Caki2 (cell line): ENCODE results near the gene RAB27A. TPM values are rescaled to one million over a fixed set of nuclear protein-coding genes. Genes with fewer than 3 reads are reported as not detected.
"Not testable (repeated sequence)": the region's sequence is repeated elsewhere in the genome, so short reads cannot be mapped to it uniquely, and the experiment has no call there.

ENCODE experiments used
- DNase-seq: peaks from one replicate; pipeline ENCODE4 v3.0.0-alpha.2; 2015; ENCODE audit warnings: low read depth
- in situ Hi-C: cut with HindIII; loops from 2 replicates; pipeline ENCODE4 v1.10.0; 2016; ENCODE audit warnings: low sequenced_read_pairs, low pct_unique_long_range_greater_than_20kb, mixed read lengths
- total RNA-seq: library from RNA; depleted of rRNA; stranded (reverse); fragments of >200 nt; shearing (Covaris generic); gene quantifications from 2 replicates; pipeline ENCODE4 v1.2.3, GENCODE V29; 2014; ENCODE audit warnings: low replicate concordance

The RAB27A gene
- total RNA-seq, 1 experiment from 2014 or later: 14.0 TPM

DNA sequence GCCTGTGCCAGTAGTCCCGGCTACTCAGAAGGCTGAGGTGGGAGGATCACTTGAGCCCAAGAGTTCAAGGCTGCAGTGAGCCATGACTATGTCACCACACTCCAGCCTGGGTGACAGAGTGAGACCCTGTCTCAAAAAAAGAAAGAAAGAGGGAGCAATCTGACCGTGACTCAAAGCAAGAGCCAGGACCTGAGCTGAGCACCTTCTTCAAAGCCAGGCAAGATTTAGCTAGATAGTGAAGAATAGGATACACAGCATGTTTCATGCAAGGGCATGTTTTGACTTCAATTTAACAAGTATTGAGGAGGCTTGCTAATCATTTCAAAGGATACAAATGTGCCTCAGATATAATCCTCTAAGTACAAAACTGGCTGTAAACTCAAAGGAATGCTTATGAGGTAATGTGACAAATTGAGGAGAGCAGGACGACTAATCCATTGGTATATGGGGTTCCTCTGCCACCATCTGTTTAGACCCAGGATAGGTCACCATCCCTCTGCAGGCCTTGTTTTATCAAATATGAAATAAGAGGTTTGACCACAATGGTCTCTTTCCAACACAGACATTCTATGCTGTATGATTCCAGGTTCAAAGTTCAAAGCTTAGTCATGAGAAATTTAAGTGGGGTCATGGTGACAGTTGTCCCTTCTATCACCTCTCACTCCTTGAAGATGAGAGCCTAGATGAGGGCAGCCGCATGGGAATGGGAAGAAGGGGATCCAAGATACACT lies 33.2 kb downstream of the RAB27A start:
- in situ Hi-C loops: no loop called here
- DNase-seq: no peak

DNA sequence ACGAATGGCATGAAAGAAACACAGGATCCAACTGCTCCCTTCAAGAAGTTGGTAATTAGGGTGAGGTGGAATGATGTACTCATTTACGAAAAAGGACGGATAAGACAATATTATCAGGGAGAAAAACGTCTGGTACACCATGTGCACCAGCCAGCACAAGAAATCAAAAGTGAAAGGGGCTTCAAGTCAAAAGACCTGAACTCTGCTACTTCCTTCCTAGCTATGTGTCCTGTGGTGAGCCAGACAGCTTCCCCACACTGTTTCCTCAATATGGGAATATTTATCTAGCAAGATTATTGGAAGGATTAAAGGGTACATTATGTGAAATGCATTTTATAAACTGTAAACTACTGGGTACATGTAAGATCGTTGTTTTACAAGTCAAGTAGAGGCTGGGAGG lies 33.9 kb downstream of the RAB27A start:
- DNase-seq: no peak
- in situ Hi-C loops: no loop called here

DNA sequence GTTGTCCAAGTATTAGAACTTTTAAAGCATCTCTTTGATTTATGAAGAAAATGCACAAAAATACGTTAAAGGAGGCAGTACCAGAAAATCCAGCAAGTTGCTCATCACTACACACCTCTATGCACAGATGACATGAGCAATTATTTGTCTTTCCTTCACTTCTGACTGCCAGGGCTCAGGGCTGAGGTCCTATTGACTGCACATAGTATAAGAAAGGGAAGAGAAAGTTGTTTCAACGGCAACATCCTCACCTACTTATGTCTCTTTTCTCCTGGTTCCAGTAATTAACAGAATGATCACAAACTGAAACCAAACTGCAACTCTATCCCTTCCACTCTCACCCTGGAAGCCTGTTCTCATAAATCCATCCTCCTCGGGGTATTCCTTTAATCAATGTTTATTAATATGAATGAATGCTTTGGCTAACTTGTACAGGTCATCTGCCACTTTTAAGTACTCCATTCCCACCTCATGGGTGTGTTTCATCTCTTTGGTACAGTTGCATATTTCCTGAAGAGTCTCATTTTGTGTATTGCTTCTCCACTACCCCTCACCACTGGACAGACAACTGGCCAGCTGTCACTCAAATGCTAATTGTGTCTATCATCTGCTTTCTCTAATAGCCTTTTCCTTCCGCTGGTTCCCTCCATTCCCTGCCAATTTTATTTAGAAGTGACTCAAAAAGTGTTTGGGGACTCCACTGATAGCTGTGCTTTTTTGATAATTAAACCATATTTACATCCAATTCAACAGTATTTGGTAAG lies 34.5 kb downstream of the RAB27A start:
- in situ Hi-C loops: no loop called here
- DNase-seq: no peak

DNA sequence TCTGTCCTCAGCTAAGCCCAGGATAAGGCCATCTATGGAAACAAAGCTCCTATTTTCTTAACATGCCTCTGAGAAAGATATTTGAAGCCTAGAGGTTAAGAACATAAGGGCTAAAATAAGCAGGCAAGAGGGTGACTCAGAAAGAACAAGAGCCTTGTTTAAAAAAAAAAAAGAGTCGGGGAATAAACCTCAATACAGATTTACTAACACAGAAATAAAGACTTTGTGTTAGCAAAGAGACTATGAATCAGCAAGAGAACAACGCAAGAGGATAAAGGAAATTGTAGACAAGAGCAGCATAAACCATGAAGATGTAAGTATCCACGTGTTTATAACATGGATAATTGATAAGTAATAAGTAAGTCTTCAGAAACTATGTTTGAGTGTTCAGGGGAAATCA lies 36.0 kb downstream of the RAB27A start:
- DNase-seq: no peak
- in situ Hi-C loops: no loop called here

DNA sequence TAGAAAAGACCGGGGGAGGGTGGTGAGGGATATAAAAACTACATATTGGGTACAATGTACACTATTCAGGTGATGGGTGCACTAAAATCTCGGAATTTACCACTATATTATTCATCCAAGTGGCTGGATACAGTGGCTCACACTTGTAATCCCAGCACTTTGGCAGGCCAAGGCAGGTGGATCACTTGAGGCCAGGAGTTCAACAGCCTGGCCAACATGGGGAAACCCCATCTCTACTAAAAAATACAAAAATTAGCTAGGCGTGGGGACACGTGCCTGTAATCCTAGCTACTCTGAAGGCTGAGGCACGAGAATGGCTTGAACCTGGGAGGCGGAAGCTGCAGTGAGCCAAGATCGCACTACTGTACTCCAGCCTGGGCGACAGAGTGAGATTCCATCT lies 37.4 kb downstream of the RAB27A start:
- DNase-seq, in situ Hi-C loops: not testable (repeated sequence)

DNA sequence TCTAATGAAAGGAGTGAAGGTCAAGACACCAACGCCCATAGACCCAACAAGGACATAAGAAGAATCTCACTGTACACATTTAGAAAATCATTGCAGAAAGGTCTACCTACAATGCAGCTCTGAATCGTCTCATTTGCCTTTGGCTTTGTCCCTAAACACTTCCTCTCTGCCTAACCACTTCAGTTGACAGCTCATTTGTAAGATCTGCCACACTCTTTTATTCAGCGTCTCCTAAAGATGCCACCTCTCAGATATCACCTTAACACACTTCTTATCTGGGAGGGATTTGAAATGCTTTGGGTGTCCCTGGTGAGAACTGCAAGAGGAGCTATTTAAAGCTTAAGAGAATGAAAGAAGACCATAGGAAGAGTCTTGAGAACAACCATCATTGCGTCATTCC lies 38.7 kb downstream of the RAB27A start:
- no peak for DNase-seq
- in situ Hi-C loops: no loop called here

DNA sequence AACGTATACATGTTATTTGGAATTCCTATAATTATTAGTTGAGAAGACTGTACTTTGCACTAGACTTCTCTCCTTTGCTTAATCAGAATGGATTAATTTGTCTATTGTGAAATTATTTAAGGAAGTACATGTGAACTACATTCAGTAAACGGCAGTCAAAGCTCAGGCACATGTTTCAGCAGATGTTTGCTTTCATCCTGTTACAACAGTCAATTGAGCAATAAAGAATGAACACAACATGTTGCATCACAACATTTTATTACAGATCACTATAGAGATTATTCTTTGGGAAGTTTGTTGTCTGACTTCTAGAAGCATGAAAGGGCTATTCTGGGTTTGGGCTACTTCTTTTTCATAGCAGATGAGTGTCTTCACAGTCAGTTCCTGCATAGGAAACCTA lies 39.2 kb downstream of the RAB27A start:
- no peak for DNase-seq
- in situ Hi-C loops: no loop called here

DNA sequence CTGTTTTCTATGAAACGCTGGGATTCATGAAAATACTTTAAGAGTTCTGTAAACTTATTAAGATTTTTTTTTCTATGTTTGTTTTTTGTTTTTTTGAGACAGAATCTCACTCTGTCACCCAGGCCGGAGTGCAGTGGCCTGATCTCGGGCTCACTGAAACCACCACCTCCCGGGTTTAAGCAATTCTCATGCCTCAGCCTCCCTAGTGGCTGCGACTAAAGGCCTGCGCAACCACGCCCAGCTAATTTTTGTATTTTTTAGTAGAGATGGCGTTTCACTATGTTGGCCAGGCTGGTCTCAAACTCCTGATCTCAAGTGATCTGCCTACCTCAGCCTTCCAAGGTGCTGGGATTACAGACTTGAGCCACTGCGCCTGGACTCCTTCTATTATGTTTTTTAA lies 39.7 kb downstream of the RAB27A start:
- DNase-seq, in situ Hi-C loops: not testable (repeated sequence)

DNA sequence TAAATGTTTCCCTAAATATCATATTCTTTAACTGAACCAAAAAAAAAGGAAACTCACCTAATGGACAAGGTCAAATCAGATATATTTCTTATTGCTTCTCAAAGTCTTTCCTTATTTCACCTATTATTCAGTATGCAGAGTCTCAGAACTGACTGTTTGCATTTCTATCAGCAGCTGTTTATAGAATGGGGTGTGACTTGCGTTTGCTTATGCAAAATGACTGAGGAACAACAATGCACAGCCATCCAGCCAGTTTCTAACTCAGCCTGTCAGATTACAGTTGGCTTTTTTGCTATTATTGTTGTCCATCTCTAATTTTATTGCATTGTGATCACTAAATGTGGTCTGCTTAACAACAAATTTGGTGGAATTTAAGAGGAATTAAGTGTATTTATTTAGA lies 40.7 kb downstream of the RAB27A start:
- DNase-seq: no peak
- in situ Hi-C loops: no loop called here

DNA sequence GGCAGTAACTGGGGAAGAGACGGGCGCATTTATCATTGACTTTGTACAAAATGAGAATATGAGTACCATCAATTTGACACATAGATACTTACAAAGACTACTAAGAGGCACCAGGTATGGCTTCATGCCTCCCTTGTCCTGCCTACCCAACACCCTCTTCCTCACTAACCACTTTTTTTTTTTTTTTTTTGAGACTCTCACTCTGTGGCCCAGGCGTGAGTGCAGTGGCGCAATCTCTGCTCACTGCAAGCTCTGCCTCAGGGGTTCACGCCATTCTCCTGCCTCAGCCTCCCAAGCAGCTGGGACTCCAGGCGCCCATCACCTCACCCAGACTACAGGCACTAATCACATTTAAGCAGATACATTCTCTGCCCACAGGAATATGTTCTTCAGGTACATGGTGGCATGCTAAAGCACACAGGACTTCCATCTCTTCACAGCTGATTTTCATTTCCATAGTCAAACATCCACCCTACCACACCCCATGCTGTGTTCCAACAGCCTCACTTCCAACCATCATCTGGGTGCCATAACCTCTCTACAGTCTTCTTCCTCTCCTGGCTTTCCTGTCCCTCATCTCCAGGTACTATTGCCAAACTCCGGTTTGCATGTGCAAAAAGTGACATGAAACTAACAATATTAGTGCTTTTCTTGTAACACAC lies 41.7 kb downstream of the RAB27A start:
- DNase-seq: no peak
- in situ Hi-C loops: no loop called here

DNA sequence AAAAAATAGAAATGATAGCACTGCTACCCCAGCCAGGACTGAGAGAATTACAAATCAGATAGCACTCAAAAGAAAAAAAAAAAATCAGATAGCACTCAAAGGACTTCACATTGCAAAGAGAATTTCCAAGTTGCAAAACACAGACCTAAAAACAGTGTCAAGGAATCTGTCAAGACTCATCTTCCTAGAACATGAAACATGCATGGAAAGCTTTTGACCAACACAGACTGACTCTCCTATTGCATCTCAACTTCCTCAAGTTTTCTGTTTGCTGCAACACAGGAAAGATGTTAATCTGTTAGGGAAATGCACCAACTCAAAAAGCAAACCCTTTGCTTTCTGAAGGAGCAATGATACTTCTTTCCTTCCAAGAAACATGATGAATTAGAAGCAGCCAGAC lies 42.3 kb downstream of the RAB27A start:
- in situ Hi-C loops: no loop called here
- DNase-seq: no peak

DNA sequence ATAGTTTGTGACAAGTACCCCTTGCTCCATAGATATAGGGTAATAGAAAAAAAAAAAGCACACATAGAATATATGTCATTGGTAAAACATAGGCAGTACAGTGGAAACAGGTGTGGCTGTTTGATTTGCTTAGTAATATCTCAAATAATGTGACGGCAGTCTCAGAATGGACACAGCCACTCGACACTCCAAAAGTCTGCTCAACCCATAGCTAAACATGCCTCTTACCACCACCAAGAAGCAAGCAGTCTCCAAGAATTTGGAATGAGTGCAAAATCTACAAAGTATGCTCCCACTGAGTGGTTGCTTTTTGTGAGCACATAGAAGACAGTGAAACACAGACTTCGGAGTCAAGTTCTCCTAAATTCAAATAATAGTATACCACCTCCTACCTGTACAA lies 43.0 kb downstream of the RAB27A start:
- DNase-seq: no peak
- in situ Hi-C loops: no loop called here

DNA sequence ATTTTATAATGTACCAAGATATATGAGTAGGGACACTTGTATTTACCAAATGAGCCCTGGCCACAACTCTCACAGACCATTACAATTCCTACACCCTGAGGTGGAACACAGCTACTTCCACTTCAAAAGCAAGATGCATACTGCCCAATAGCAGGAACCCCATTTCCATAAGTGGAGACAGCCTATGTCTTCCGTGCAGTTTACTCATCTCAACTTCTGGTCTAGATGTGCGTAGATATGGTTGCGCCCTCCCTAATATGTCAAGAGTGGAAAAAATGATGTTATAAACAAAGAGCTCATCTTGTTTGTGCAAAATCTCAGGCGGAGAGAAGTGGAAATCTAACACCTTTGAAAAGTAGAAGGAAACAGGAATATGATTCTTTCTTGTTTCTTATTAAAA lies 44.6 kb downstream of the RAB27A start:
- no peak for DNase-seq
- in situ Hi-C loops: no loop called here

DNA sequence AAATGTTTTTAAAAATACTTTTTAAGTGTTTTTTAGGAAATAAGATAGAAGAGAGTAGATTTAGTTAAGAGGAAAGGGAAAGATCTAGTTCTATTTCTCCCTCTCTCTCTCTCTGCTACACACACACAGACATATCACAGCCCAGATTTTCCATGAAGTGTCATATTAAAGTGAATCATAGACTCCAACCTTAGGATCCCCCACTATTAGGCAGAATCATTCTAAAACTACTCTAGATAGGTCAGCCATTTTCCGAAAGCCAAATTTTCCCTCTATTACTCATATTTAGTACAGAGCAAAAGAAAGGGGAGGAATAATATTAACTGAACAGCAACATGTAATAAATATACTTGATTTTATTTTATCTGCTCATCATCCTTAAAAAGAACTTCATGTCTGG lies 47.7 kb downstream of the RAB27A start:
- no peak for DNase-seq
- in situ Hi-C loops: no loop called here

DNA sequence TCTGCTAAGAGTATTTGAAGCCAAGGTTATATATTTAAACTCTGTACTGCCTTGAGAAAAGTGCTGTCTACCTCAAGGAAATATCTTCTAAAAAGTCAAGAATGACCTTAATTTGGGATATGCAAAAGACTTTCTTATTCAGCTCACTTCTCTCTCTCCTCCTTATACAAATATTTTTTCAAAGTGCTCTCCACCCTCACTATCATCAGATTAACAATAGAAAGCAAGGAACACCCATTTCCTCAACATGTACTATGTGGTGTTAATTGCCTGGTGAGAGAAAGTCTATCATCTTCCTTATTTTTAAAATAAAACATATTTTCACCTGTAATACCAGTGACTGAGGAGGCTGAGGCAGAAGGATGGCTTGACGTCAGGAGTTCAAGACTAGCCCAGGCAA lies 48.4 kb downstream of the RAB27A start:
- DNase-seq: no peak

DNA sequence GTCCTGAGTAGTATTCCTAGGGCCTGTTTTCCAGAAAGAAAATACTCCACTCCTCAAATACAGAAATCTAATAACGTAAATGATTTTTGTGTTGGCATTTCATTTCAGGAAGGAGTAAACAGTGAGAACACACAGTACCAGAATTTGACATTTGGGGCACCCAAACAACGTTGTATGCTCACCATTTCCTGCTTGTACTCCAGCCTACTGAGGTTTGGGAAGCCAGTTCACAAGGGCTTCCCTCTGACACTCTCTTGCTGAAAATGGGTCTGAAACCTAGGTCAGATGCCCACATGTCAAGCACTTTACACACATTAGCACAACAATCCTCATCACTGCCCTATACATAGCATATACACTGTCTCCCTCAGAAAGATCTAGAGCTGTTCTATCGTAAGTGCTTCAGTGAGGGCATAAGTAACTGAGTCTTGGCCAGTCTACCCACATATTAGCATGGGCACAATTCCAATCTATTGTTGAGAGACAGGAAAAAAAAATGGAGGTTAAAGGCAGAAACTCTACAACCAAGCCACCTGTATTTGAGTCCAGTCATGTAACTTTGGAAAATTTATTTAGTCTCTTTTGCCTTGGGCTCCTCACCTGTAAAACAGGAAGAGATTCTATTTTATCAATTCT lies 49.4 kb downstream of the RAB27A start:
- no peak for DNase-seq
- in situ Hi-C loops: no loop called here

More for the DNA sequence above, 48.4 kb downstream of the RAB27A start:
- in situ Hi-C loops: no loop called here

DNA sequence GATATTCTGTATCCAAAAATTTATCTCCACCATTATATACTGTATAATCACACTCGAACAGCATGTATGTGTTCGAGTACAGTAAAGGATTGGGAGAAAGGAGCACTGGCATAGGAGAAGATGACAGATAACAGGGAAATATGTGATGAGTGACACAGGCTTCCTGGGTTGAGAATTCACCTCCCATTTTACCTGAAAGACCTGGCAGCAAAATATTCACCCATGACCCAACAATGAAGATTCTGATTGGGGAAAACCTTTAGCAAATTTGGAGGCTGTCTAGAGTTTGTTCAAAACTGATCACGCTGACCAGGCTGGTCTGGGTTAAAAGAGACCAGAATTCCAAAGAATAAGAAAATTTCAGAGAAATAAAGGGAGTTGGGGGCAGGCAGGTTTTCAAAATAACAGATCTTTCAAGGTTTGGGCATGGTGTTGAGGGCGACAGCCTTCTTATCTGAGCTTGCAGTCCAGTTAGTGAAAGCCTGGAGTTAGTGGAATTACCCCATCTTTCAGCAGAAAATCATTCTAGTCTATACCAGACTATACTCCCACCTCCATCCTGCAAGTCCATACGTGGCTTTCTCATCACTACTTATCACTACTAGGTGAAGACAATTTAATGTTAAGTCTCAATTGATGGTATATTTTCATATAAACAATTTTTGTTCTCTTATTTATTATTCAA lies 50.0 kb downstream of the RAB27A start:
- no peak for DNase-seq
- in situ Hi-C loops: no loop called here

DNA sequence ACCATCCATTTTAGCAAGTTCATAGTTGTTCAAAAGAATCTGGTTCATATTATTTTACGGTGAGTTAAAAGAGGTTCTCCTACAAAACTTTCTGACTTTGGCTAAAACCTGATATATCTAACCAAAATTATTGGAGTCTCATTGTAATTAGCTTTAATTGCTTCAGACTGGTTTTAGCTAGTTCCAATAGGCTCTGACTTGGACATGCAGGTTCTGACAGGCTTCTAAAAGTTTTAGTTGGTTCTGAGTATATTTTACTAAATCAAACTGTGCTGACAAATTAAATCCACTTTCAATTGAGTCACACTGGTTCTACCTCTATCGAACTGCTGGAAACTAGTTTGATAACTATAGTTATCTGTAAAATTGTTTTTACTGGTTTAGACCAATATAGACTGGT lies 50.7 kb downstream of the RAB27A start:
- in situ Hi-C loops: no loop called here
- DNase-seq: no peak
